Measurements from ENCODE around the gene CLC.

The CLC gene

GRCh38 chr19:39737351-39737750 is 478 bp downstream of the CLC start:
- no peak overlapping the region for H3K27ac ChIP-seq
- H3K9me3 ChIP-seq = no peaks in the 10 kb centered on the region
- DNase-seq = no peak
- H3K36me3 ChIP-seq = no peaks in the 10 kb centered on the region
- intact Hi-C loops (cut with DNase I; ENCODE audit: low total_unique reads) = no loop called here
- no peak for TF ChIP-seq CTCF (IDR thresholded peaks at IDR 0.05)
- no peaks in the 10 kb centered on the region for H3K27me3 ChIP-seq
- no peaks in the 10 kb centered on the region for H3K4me1 ChIP-seq
- H3K4me3 ChIP-seq = no peak overlapping the region

- no peaks in the 10 kb centered on the region for H3K4me1 ChIP-seq
- H3K27me3 ChIP-seq = no peaks in the 10 kb centered on the region
- no peak overlapping the region for H3K27ac ChIP-seq
- no peaks in the 10 kb centered on the region for H3K36me3 ChIP-seq
- no peak for DNase-seq
- no peak overlapping the region for H3K4me3 ChIP-seq
- no peaks in the 10 kb centered on the region for H3K9me3 ChIP-seq
- no peak for TF ChIP-seq CTCF (IDR thresholded peaks at IDR 0.05)
- intact Hi-C loops (cut with DNase I; ENCODE audit: low total_unique reads) = no loop called here
These were observed 1.7 kb downstream of the CLC start for GRCh38 chr19:39736088-39736487.

DNA sequence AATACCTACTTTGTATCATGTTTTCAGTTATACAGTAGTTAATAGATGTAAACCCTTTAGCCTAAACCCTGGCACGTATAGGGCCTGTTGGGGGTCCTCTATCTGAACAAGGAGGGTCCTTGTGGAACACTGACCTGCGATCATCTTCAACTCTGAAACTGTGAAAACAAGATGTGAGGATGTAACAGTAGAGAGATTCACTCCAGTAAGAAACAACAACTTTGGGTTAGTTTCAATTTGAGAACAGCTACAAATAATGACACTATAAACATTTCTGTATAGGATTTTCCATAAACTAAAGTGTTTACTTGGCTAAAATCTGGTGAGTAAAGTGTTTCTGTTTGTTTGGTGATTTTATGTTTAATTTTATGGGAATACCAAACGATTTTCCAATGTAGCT is 2.1 kb downstream of the CLC start:
- H3K4me1 ChIP-seq = no peaks in the 10 kb centered on the region
- no peak overlapping the region for H3K4me3 ChIP-seq
- no peak overlapping the region for H3K27ac ChIP-seq
- no peak for TF ChIP-seq CTCF (IDR thresholded peaks at IDR 0.05)
- intact Hi-C loops (cut with DNase I; ENCODE audit: low total_unique reads) = no loop called here
- no peaks in the 10 kb centered on the region for H3K27me3 ChIP-seq
- DNase-seq = no peak
- H3K36me3 ChIP-seq = no peaks in the 10 kb centered on the region
- no peaks in the 10 kb centered on the region for H3K9me3 ChIP-seq

- no peak for TF ChIP-seq CTCF (IDR thresholded peaks at IDR 0.05)
- Histone ChIP-seq H3K36me3 (no peaks in the 10 kb centered on the region), H3K9me3 (no peaks in the 10 kb centered on the region), H3K27ac (no peak overlapping the region), H3K4me3 (no peak overlapping the region), H3K4me1 (no peaks in the 10 kb centered on the region), H3K27me3 (no peaks in the 10 kb centered on the region)
- no peak for DNase-seq
- intact Hi-C loops (cut with DNase I; ENCODE audit: low total_unique reads) = no loop called here
These were observed 4.0 kb downstream of the CLC start for GRCh38 chr19:39733841-39734240.

- intact Hi-C loops (cut with DNase I; ENCODE audit: low total_unique reads) = no loop called here
- no peak overlapping the region for H3K4me3 ChIP-seq
- H3K27ac ChIP-seq = no peak overlapping the region
- H3K9me3 ChIP-seq = no peaks in the 10 kb centered on the region
- no peak for TF ChIP-seq CTCF (IDR thresholded peaks at IDR 0.05)
- H3K27me3 ChIP-seq = no peaks in the 10 kb centered on the region
- DNase-seq = no peak
- H3K36me3 ChIP-seq = no peaks in the 10 kb centered on the region
- H3K4me1 ChIP-seq = no peaks in the 10 kb centered on the region
These were observed 6.1 kb downstream of the CLC start for GRCh38 chr19:39731685-39732084.

- intact Hi-C loops (cut with DNase I; ENCODE audit: low total_unique reads) = no loop called here
- Histone ChIP-seq H3K9me3 (no peaks in the 10 kb centered on the region), H3K4me3 (no peak overlapping the region), H3K4me1 (no peaks in the 10 kb centered on the region), H3K27me3 (no peaks in the 10 kb centered on the region), H3K36me3 (no peaks in the 10 kb centered on the region), H3K27ac (no peak overlapping the region)
- DNase-seq = no peak
- TF ChIP-seq CTCF (IDR thresholded peaks at IDR 0.05) = no peak
These were observed 8.2 kb downstream of the CLC start for GRCh38 chr19:39729594-39729993.
